ENCODE results near the gene BCKDHA. TPM values are rescaled to one million over a fixed set of nuclear protein-coding genes. Genes with fewer than 3 reads are reported as not detected.

Gene BCKDHA
- total and polyA plus RNA-seq, 9 of the 15 experiments (the other 6 are each of a cell fraction or from before 2014, with no cell fraction given), result 4.5 to 52.5 (median 14.1) TPM

- TF ChIP-seq ZNF592 (IDR thresholded peaks at IDR 0.05), result no peak
- peak; percentile 79 for TF ChIP-seq ZBTB1 (CRISPR knock-in tag; IDR thresholded peaks at IDR 0.05; ENCODE audit: borderline replicate concordance, low read depth)
- no peak for TF ChIP-seq BHLHE40 (IDR thresholded peaks at IDR 0.05; ENCODE audit: low read length)
- TF ChIP-seq ELK3 (CRISPR knock-in tag; IDR thresholded peaks at IDR 0.05), result 0 out of 2 replicates have a peak, but pooled peaks have one; percentile 70
- no peak for TF ChIP-seq ZNF583 (CRISPR knock-in tag; IDR thresholded peaks at IDR 0.05)
- TF ChIP-seq MECOM (CRISPR knock-in tag; IDR thresholded peaks at IDR 0.05), result no peak
- no peak for TF ChIP-seq ZNF431 (CRISPR knock-in tag; IDR thresholded peaks at IDR 0.05)
- TF ChIP-seq ZBTB9 (CRISPR knock-in tag; IDR thresholded peaks at IDR 0.05), result peak; percentile 59
- 0 out of 2 replicates have a peak, but pooled peaks have one; percentile 36 for TF ChIP-seq USF1 (CRISPR knock-in tag; IDR thresholded peaks at IDR 0.05)
- TF ChIP-seq E2F4 (CRISPR knock-in tag; IDR thresholded peaks at IDR 0.05; ENCODE audit: low read depth), result no peak
- TF ChIP-seq DACH1 (IDR thresholded peaks at IDR 0.05; ENCODE audit: partially characterized antibody), result no peak
- no peak for TF ChIP-seq NCOA6 (IDR thresholded peaks at IDR 0.05)
- TF ChIP-seq SRSF9 (IDR thresholded peaks at IDR 0.05; ENCODE audit: borderline replicate concordance, low read depth, low read length), result no peak
- no peak for TF ChIP-seq KDM2B (CRISPR knock-in tag; IDR thresholded peaks at IDR 0.05)
- no peak for TF ChIP-seq ZNF121 (CRISPR knock-in tag; conservative IDR thresholded peaks at IDR 0.05)
- TF ChIP-seq MEF2D (tag; conservative IDR thresholded peaks at IDR 0.05; ENCODE audit: low read depth), result no peak
- TF ChIP-seq ZFP91 (CRISPR knock-in tag; IDR thresholded peaks at IDR 0.05), result no peak
- TF ChIP-seq NR2F6 (CRISPR knock-in tag; IDR thresholded peaks at IDR 0.05), result peak; percentile 29; the same call in 1 of the 2 replicates
Observed at GRCh38 chr19:41363753-41364523, 33.7 kb upstream of the BCKDHA start, which contains the start of gene B9D2 (continued).

Data from K562 (cell line).